NCI-H2107 treated with DMSO at 0.1 percent for 48 hours (cell line): ENCODE results near the gene ERFE.

Source experiments
- DNase-seq: peaks from one replicate; lab custom pipeline; 2025; ENCODE audit not compliant: unreplicated experiment; lab: John Stamatoyannopoulos, UW

The ERFE gene

DNA sequence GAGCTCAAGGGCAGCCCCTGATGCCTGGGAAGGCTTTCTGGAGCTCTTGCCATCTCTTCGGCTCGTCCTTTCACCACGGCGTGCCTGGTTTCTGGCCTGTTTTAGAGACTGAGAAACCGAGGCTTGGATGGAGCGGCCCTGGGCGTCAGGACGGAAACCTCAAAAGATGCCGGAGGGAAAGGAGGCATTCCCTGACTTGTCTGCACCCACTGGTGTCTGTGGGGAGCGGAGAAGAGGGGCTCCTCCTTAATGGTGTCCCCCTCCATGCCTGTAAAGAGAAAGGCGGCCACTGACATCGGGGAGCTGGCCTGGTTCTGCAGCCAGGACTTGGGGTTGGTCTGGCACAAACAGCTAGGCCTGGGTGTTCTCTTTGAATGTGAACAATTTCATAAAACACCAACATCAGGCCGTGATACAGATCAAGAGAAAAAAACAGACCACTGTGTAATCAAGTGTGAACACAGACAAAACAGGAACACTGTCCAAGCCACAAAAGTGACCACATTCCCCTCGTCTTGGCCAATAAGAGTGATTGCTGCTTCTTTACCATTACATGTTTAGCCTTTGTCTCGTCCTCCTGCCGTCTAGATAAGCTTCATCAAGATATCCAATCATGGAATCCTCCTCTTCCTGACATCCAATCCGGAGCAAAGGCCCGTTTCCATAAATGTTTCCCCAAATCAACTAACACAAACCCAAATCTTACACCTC lies 45.4 kb downstream of the ERFE start:
- DNase-seq = no peak

DNA sequence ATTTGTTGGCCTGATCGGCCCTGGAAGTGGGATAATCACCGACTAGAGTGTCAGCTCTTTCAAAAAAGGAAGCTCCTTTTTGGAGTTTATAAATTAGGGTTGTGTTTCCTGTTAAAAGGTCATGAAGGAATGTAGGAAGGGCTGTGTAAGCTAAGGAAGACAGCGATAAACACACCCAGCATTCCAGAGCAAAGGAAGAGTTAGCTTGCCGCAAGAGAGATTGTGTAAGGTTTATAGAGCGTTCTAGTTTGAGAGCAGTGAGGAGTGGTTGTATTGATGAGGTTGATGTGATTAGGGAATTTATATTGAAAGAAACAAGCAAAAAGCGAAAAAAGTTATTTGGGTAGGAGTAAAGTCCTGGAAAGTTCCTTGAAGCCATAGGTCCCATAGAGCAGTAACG lies 48.2 kb downstream of the ERFE start:
- DNase-seq = no peak

GRCh38 chr2:238216651-238217184 lies 57.9 kb downstream of the ERFE start:
- DNase-seq = no peak
